Cardiac fibroblast (primary cell): ENCODE results near the gene PLBD1.

ENCODE experiments used
- DNase-seq, 2 donors: peaks; one replicate each; pipeline versions ENCODE4 v3.0.0 to v3.0.0-alpha.2; 2010; ENCODE audit warnings: low read depth in 2 of 2
- H3K4me3 ChIP-seq, 2 donors: replicated peaks in 1 of 2; 1 replicate in 1 of 2; 2 replicates in 1 of 2; pipeline ENCODE4 v1.5.1; 2011; ENCODE audit warnings: low read depth in 2 of 2, low read length in 2 of 2, mild to moderate bottlenecking in 2 of 2, moderate library complexity in 1 of 2
- CTCF ChIP-seq: IDR thresholded peaks from one replicate; pipeline ENCODE4 v1.5.1; 2011; ENCODE audit warnings: low read depth, mild to moderate bottlenecking, low read length, inconsistent platforms

PLBD1 gene

GRCh38 chr12:14545144-14546124 lies 22.2 kb downstream of the PLBD1 start:
- no peak for DNase-seq
- no peak overlapping the region for H3K4me3 ChIP-seq
- TF ChIP-seq CTCF, result no peak

GRCh38 chr12:14540801-14541462 lies 26.8 kb downstream of the PLBD1 start:
- no peak overlapping the region for H3K4me3 ChIP-seq
- TF ChIP-seq CTCF, result no peak
- no peak for DNase-seq

DNA sequence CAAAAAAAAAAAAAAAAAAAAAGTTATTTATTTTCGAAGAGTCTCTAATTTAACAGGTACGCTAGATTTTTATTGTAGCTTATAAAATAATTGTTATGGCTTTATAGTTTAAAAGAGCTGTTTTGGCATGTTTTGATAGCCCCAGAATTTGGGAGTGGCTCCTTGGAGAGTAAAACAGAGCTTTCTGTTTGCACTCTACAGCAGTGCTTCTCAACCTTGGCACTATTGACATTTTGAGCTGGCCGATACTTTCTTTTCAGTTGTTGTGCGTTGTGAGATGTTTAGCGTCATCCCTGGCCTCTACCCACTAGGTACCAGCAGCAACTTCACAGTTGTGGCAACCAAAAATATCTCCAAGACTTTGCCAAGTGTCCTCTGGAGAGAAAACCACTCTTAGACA lies 30.6 kb downstream of the PLBD1 start:
- no peak for TF ChIP-seq CTCF
- no peak for DNase-seq
- no peak overlapping the region for H3K4me3 ChIP-seq

DNA sequence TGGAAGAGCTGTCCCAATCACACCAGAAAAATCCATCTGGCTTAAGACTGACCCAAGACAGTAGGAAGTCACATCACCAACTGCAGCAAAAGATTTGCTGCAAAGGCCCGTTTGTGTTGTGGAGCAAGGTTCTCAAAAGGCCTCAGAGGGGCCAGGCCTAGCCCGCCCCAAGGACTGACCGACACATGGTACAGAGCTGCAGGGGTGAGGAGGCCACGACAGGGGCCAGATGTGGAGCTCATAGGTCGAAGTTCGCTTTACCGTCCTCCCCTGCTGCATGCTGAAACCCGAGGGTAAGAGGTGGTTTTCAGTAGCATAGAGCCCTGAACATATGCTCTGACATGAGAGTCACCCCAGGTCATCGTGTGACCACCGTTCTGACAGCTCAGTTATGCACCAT lies 35.5 kb downstream of the PLBD1 start:
- DNase-seq, result no peak
- TF ChIP-seq CTCF, result no peak
- no peak overlapping the region for H3K4me3 ChIP-seq

GRCh38 chr12:14525964-14526363 lies 41.7 kb downstream of the PLBD1 start:
- no peak for DNase-seq
- TF ChIP-seq CTCF, result no peak
- no peak overlapping the region for H3K4me3 ChIP-seq

DNA sequence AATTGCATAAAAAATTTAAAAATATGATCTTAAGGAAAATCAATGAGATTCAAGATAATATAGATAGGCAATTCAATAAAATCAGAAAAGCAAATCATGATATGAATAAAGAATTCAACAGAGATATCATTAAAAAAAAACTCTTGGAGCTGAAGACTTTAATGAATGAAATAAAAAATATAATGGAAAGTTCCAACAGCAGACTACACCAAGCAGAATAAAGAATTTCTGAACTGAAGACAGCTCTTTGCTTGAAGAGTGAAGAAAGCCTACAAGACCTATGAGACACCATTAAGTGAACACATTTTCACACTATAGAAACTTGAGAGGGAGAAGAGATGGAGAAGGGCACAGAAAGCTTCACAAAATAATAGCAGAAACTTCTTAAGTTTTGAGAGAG lies 45.9 kb downstream of the PLBD1 start:
- no peak for DNase-seq
- no peak for TF ChIP-seq CTCF
- no peak overlapping the region for H3K4me3 ChIP-seq
